Type B pancreatic cell (in vitro differentiated cells): ENCODE data around the gene CABLES1. TPM values are rescaled to one million over a fixed set of nuclear protein-coding genes. Genes with fewer than 3 reads are reported as not detected.

Experiments used
- DNase-seq: peaks from one replicate; pipeline ENCODE4 v3.0.0; 2021; ENCODE audit warnings: mixed read lengths; ENCODE audit not compliant: unreplicated experiment; ENCODE audit errors: extremely low spot score
- H3K27ac Mint-ChIP-seq: 2 replicates; pipeline ENCODE4 v1.8.0; 2021; ENCODE audit warnings: mild to moderate bottlenecking, mixed read lengths
- H3K27me3 Mint-ChIP-seq: 2 replicates; pipeline ENCODE4 v1.8.0; 2021; ENCODE audit warnings: mixed read lengths
- H3K36me3 Mint-ChIP-seq: 2 replicates; pipeline ENCODE4 v1.8.0; 2021; ENCODE audit warnings: mixed read lengths
- H3K4me1 Mint-ChIP-seq: one replicate; pipeline ENCODE4 v1.8.0; 2021; ENCODE audit warnings: mixed read lengths; ENCODE audit not compliant: unreplicated experiment
- H3K4me3 Mint-ChIP-seq: 2 replicates; pipeline ENCODE4 v1.8.0; 2021; ENCODE audit warnings: mild to moderate bottlenecking, mixed read lengths
- H3K9me3 Mint-ChIP-seq: 2 replicates; pipeline ENCODE4 v1.8.0; 2021; ENCODE audit warnings: mixed read lengths
- CTCF ChIP-seq: fragments of 200-600 bp; sonication (generic); conservative IDR thresholded peaks from 2 replicates; pipeline ENCODE4 v1.5.0; 2021; ENCODE audit warnings: antibody characterized with exemption, mild to moderate bottlenecking
- total RNA-seq: library from RNA; stranded (reverse); gene quantifications from 2 replicates; pipeline ENCODE4 v1.2.1, GENCODE V29; 2021; ENCODE audit warnings: low replicate concordance

The CABLES1 gene
- total RNA-seq, 1 donor from 2014 or later, result 11.4 TPM

GRCh38 chr18:23170137-23170536 lies 34.9 kb downstream of the CABLES1 start:
- Mint-ChIP-seq H3K27ac (no peak overlapping the region), H3K27me3 (peaks cover 3% of the 10 kb centered on the region), H3K4me3 (no peak overlapping the region), H3K36me3 (no peaks in the 10 kb centered on the region), H3K9me3 (no peaks in the 10 kb centered on the region), H3K4me1 (peaks cover 19% of the 10 kb centered on the region)
- TF ChIP-seq CTCF, result no peak
- no peak for DNase-seq

- Mint-ChIP-seq H3K27me3 (peaks cover 3% of the 10 kb centered on the region), H3K9me3 (no peaks in the 10 kb centered on the region), H3K36me3 (no peaks in the 10 kb centered on the region), H3K4me3 (no peak overlapping the region), H3K27ac (no peak overlapping the region), H3K4me1 (peaks cover 19% of the 10 kb centered on the region)
- DNase-seq, result no peak
- TF ChIP-seq CTCF, result no peak
These were observed 36.4 kb downstream of the CABLES1 start for GRCh38 chr18:23171581-23172156.

- H3K4me3 Mint-ChIP-seq, result no peak overlapping the region
- no peaks in the 10 kb centered on the region for H3K36me3 Mint-ChIP-seq
- DNase-seq, result no peak
- peaks cover 3% of the 10 kb centered on the region for H3K27me3 Mint-ChIP-seq
- peaks cover 14% of the 10 kb centered on the region for H3K4me1 Mint-ChIP-seq
- no peak for TF ChIP-seq CTCF
- no peak overlapping the region for H3K27ac Mint-ChIP-seq
- no peaks in the 10 kb centered on the region for H3K9me3 Mint-ChIP-seq
These were observed 37.5 kb downstream of the CABLES1 start for GRCh38 chr18:23172591-23173380.

- Mint-ChIP-seq H3K27me3 (peaks cover 3% of the 10 kb centered on the region), H3K36me3 (no peaks in the 10 kb centered on the region), H3K4me3 (no peak overlapping the region), H3K4me1 (peaks cover 9% of the 10 kb centered on the region), H3K27ac (no peak overlapping the region), H3K9me3 (no peaks in the 10 kb centered on the region)
- no peak for TF ChIP-seq CTCF
- DNase-seq, result no peak
These were observed 38.6 kb downstream of the CABLES1 start for GRCh38 chr18:23173912-23174311.

- Mint-ChIP-seq H3K27ac (no peak overlapping the region), H3K4me3 (no peak overlapping the region), H3K4me1 (peaks cover 5% of the 10 kb centered on the region)
These were observed 41.6 kb downstream of the CABLES1 start for GRCh38 chr18:23176701-23177432.

More at GRCh38 chr18:23176701-23177432, 41.6 kb downstream of the CABLES1 start:
- no peak for DNase-seq
- no peak for TF ChIP-seq CTCF
- no peaks in the 10 kb centered on the region for H3K27me3 Mint-ChIP-seq
- H3K9me3 Mint-ChIP-seq, result no peaks in the 10 kb centered on the region
- peaks cover 6% of the 10 kb centered on the region for H3K36me3 Mint-ChIP-seq
